MM.1S (cell line): ENCODE data around the gene GABARAPL1.
"Not testable (repeated sequence)": the region's sequence is repeated elsewhere in the genome, so short reads cannot be mapped to it uniquely, and the experiment has no call there.

Experiments
- DNase-seq: peaks from one replicate; pipeline ENCODE4 v3.0.0-alpha.2; 2015
- H2AFZ ChIP-seq: fragments of 300-600 bp; sonication (generic); 2 replicates; pipeline ENCODE4 v1.6.0; 2016; ENCODE audit warnings: antibody characterized with exemption, low read length
- H3F3A ChIP-seq: fragments of 300-600 bp; sonication (generic); 2 replicates; pipeline ENCODE4 v1.6.1; 2016; ENCODE audit warnings: mild to moderate bottlenecking, antibody characterized with exemption, low read length, moderate library complexity, mixed read lengths; ENCODE audit not compliant: insufficient read depth
- H3K27ac ChIP-seq: fragments of 300-600 bp; sonication (generic); 2 replicates; pipeline ENCODE4 v1.5.1; 2016; ENCODE audit warnings: mild to moderate bottlenecking, low read length
- H3K27me3 ChIP-seq: fragments of 300-600 bp; sonication (generic); replicated peaks from 2 replicates; pipeline ENCODE4 v1.6.0; 2016; ENCODE audit warnings: low read length; ENCODE audit not compliant: insufficient read depth
- H3K36me3 ChIP-seq: fragments of 300-600 bp; sonication (generic); replicated peaks from 2 replicates; pipeline ENCODE4 v1.6.1; 2016; ENCODE audit warnings: mild to moderate bottlenecking, low read length, mixed read lengths; ENCODE audit not compliant: insufficient read depth
- H3K4me1 ChIP-seq: fragments of 300-600 bp; sonication (generic); 2 replicates; pipeline ENCODE4 v1.6.1; 2016; ENCODE audit warnings: low read length, mixed read lengths
- H3K4me2 ChIP-seq: fragments of 300-600 bp; sonication (generic); 2 replicates; pipeline ENCODE4 v1.6.0; 2016; ENCODE audit warnings: low read depth, low read length
- H3K4me3 ChIP-seq: fragments of 300-600 bp; sonication (generic); 2 replicates; pipeline ENCODE4 v1.5.1; 2016; ENCODE audit warnings: low read length, mixed read lengths
- H3K79me2 ChIP-seq: fragments of 300-600 bp; sonication (generic); 2 replicates; pipeline ENCODE4 v1.6.1; 2016; ENCODE audit warnings: mixed run types, low read length, mixed read lengths
- H3K9ac ChIP-seq: fragments of 300-600 bp; sonication (generic); 2 replicates; pipeline ENCODE4 v1.6.1; 2016; ENCODE audit warnings: low read length, mixed read lengths
- H3K9me2 ChIP-seq: fragments of 300-600 bp; sonication (generic); replicated peaks from 2 replicates; pipeline ENCODE4 v1.6.1; 2016; ENCODE audit warnings: mild to moderate bottlenecking, low read length, mixed read lengths; ENCODE audit not compliant: insufficient read depth
- H3K9me3 ChIP-seq: fragments of 300-600 bp; sonication (generic); replicated peaks from 2 replicates; pipeline ENCODE4 v1.6.1; 2016; ENCODE audit warnings: mild to moderate bottlenecking, low read length, mixed read lengths; ENCODE audit not compliant: insufficient read depth
- H4K20me1 ChIP-seq: fragments of 300-600 bp; sonication (generic); 2 replicates; pipeline ENCODE4 v1.6.1; 2016; ENCODE audit warnings: mild to moderate bottlenecking, low read length, moderate library complexity, mixed read lengths; ENCODE audit not compliant: insufficient read depth
- CTCF ChIP-seq: fragments of 300-600 bp; sonication (generic); IDR thresholded peaks from 2 replicates; pipeline ENCODE4 v1.5.1; 2016; ENCODE audit warnings: antibody characterized with exemption, low read length, mixed read lengths
- EZH2 ChIP-seq: fragments of 300-600 bp; sonication (generic); optimal IDR thresholded peaks from 2 replicates; pipeline ENCODE3; 2017; ENCODE audit warnings: low read depth, mild to moderate bottlenecking, antibody characterized with exemption, low read length, mixed read lengths
- EZH2phosphoT487 ChIP-seq: fragments of 300-600 bp; sonication (generic); IDR thresholded peaks from 2 replicates; pipeline ENCODE4 v1.6.1; 2018; ENCODE audit warnings: antibody characterized with exemption, low read length

Gene GABARAPL1

GRCh38 chr12:10215436-10215835 is 2.8 kb downstream of the GABARAPL1 start:
- Histone ChIP-seq H3K9ac (no peak overlapping the region), H3K9me3 (no peaks in the 10 kb centered on the region), H3F3A (peaks cover 14% of the 10 kb centered on the region), H4K20me1 (no peaks in the 10 kb centered on the region), H2AFZ (no peak overlapping the region), H3K79me2 (0 out of 2 replicates have a peak, but pooled peaks cover 7% of the 10 kb centered on the region), H3K4me1 (peaks cover 15% of the 10 kb centered on the region), H3K36me3 (no peaks in the 10 kb centered on the region), H3K9me2 (no peaks in the 10 kb centered on the region), H3K27me3 (peaks cover 6% of the 10 kb centered on the region), H3K27ac (no peak overlapping the region), H3K4me2 (peak overlapping the region; percentile 16; the same call in 1 of the 2 replicates), H3K4me3 (no peak overlapping the region)
- TF ChIP-seq CTCF (no peak), EZH2 (no peak)
- peak; percentile 15 for DNase-seq

GRCh38 chr12:10215946-10216345 is 3.3 kb downstream of the GABARAPL1 start:
- H3K4me3 ChIP-seq, H3K9me3 ChIP-seq, H3K27ac ChIP-seq, H3K27me3 ChIP-seq, H3K79me2 ChIP-seq, H3K36me3 ChIP-seq, H4K20me1 ChIP-seq, H2AFZ ChIP-seq, DNase-seq, H3K9me2 ChIP-seq, H3K4me2 ChIP-seq, H3K9ac ChIP-seq: not testable (repeated sequence)
- H3K4me1 ChIP-seq, result peaks cover 15% of the 10 kb centered on the region
- H3F3A ChIP-seq, result peaks cover 14% of the 10 kb centered on the region

GRCh38 chr12:10218021-10218420 is 5.3 kb downstream of the GABARAPL1 start:
- Histone ChIP-seq H4K20me1 (no peaks in the 10 kb centered on the region), H2AFZ (no peak overlapping the region), H3K4me2 (no peak overlapping the region), H3K4me3 (no peak overlapping the region), H3K27me3 (peaks cover 6% of the 10 kb centered on the region), H3K4me1 (peaks cover 15% of the 10 kb centered on the region), H3F3A (peaks cover 10% of the 10 kb centered on the region), H3K9me3 (no peaks in the 10 kb centered on the region), H3K79me2 (0 out of 2 replicates have a peak, but pooled peaks cover 7% of the 10 kb centered on the region), H3K9me2 (no peaks in the 10 kb centered on the region), H3K27ac (no peak overlapping the region), H3K9ac (no peak overlapping the region), H3K36me3 (no peaks in the 10 kb centered on the region)
- TF ChIP-seq EZH2 (no peak), CTCF (no peak), EZH2phosphoT487 (no peak)
- DNase-seq, result no peak

- Histone ChIP-seq H3K27me3 (no peaks in the 10 kb centered on the region), H3K36me3 (no peaks in the 10 kb centered on the region), H3K27ac (no peak overlapping the region), H3K9me3 (no peaks in the 10 kb centered on the region), H3F3A (no peaks in the 10 kb centered on the region), H3K9me2 (no peaks in the 10 kb centered on the region), H3K79me2 (no peaks in the 10 kb centered on the region), H3K9ac (no peak overlapping the region), H4K20me1 (no peaks in the 10 kb centered on the region), H3K4me2 (no peak overlapping the region), H3K4me1 (peaks cover 2% of the 10 kb centered on the region; the same call in 1 of the 2 replicates), H2AFZ (no peak overlapping the region), H3K4me3 (no peak overlapping the region)
- TF ChIP-seq EZH2 (no peak), CTCF (no peak), EZH2phosphoT487 (no peak)
- DNase-seq, result no peak
These were observed 7.9 kb downstream of the GABARAPL1 start for GRCh38 chr12:10220398-10221077.
